HG03432 (cell line): ENCODE results near the gene LAMB1.
"Not testable (repeated sequence)": the region's sequence is repeated elsewhere in the genome, so short reads cannot be mapped to it uniquely, and the experiment has no call there.

Experiments
- ATAC-seq: cut with Tn5 transposase; IDR thresholded peaks from one replicate; pipeline ENCODE4 v1.9.1; 2021; ENCODE audit warnings: mild to moderate bottlenecking, moderate library complexity; ENCODE audit not compliant: unreplicated experiment

LAMB1 gene

GRCh38 chr7:108002726-108003598, at the start of gene LAMB1:
TSS of gene LAMB1 (minus strand) at chr7:108003161. CDS start at chr7:108002885, 276 bp downstream.
- ATAC-seq, result no peak

- no peak for ATAC-seq
Observed at GRCh38 chr7:108051454-108051853, 48.5 kb upstream of the LAMB1 start.

GRCh38 chr7:108049962-108050361, 47.0 kb upstream of the LAMB1 start:
- ATAC-seq, result no peak

GRCh38 chr7:108048422-108048821, 45.5 kb upstream of the LAMB1 start:
- no peak for ATAC-seq

GRCh38 chr7:108046952-108047506, 44.1 kb upstream of the LAMB1 start:
- no peak for ATAC-seq

GRCh38 chr7:108045669-108046068, 42.7 kb upstream of the LAMB1 start:
- no peak for ATAC-seq

GRCh38 chr7:108045154-108045553, 42.2 kb upstream of the LAMB1 start:
- ATAC-seq, result no peak

- ATAC-seq, result no peak
Observed at GRCh38 chr7:108044345-108044744, 41.4 kb upstream of the LAMB1 start.

GRCh38 chr7:108038986-108039385, 36.0 kb upstream of the LAMB1 start:
- no peak for ATAC-seq

- no peak for ATAC-seq
Observed at GRCh38 chr7:108037741-108038140, 34.8 kb upstream of the LAMB1 start.

- ATAC-seq, result no peak
Observed at GRCh38 chr7:108037140-108037539, 34.2 kb upstream of the LAMB1 start.

- no peak for ATAC-seq
Observed at GRCh38 chr7:108034586-108034985, 31.6 kb upstream of the LAMB1 start.

GRCh38 chr7:108033776-108034497, 31.0 kb upstream of the LAMB1 start:
- no peak for ATAC-seq

GRCh38 chr7:108033309-108033708, 30.3 kb upstream of the LAMB1 start:
- not testable (repeated sequence) for ATAC-seq

GRCh38 chr7:108030516-108030915, 27.6 kb upstream of the LAMB1 start:
- ATAC-seq, result no peak

- no peak for ATAC-seq
Observed at GRCh38 chr7:108029034-108029433, 26.1 kb upstream of the LAMB1 start.

GRCh38 chr7:108028111-108028510, 25.1 kb upstream of the LAMB1 start:
- ATAC-seq, result no peak

GRCh38 chr7:108027239-108027638, 24.3 kb upstream of the LAMB1 start:
- no peak for ATAC-seq

- ATAC-seq, result no peak
Observed at GRCh38 chr7:108026647-108027046, 23.7 kb upstream of the LAMB1 start.

- no peak for ATAC-seq
Observed at GRCh38 chr7:108026116-108026515, 23.2 kb upstream of the LAMB1 start.

GRCh38 chr7:108024538-108024937, 21.6 kb upstream of the LAMB1 start:
- no peak for ATAC-seq

- ATAC-seq, result no peak
Observed at GRCh38 chr7:108020585-108020984, 17.6 kb upstream of the LAMB1 start.
